Measurements from ENCODE around the gene NDUFAF2. TPM values are rescaled to one million over a fixed set of nuclear protein-coding genes. Genes with fewer than 3 reads are reported as not detected.

Gene NDUFAF2
- total and polyA plus RNA-seq, 2 experiments from 2014 or later: 31.6 to 155 TPM

DNA sequence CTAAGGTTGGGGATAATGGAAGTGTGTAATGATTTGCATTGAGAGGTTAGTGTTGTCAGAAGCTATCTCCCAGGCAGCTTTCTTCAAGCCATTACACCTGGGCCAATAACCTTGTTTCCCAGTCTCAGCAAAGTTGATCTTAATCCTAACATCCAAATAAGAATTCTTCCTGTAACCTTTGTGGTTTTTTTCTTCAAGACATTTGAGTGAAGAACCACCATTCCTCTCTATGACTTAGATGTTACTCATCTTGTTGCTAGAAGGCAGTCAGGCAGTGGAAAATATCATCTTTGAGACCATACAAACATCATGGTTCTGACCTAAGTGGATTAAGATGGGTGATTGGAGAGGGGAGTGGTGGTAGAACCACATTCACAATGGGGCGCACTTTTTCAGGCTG lies 103.5 kb downstream of the NDUFAF2 start:
- no peaks in the 10 kb centered on the region for H3K27me3 ChIP-seq (ENCODE audit: insufficient read depth)
- 0 out of 2 replicates have a peak, but pooled peaks cover 3% of the 10 kb centered on the region for H4K20me1 ChIP-seq (replicated peaks; ENCODE audit: insufficient read depth)
- peaks cover 2% of the 10 kb centered on the region for H3K27me3 Mint-ChIP-seq (ENCODE audit: insufficient read depth, low read depth, poor library complexity)
- H3K4me3 Mint-ChIP-seq: no peak overlapping the region
- peaks cover 4% of the 10 kb centered on the region; the same call in 1 of the 3 replicates for H3K9me3 Mint-ChIP-seq
- peaks cover 23% of the 10 kb centered on the region for H3K4me1 Mint-ChIP-seq
- H3K4me1 ChIP-seq (ENCODE audit: insufficient read depth): peaks cover 20% of the 10 kb centered on the region
- no peak overlapping the region for H3K27ac Mint-ChIP-seq
- no peak overlapping the region for H3K4me2 ChIP-seq
- H3K36me3 ChIP-seq (ENCODE audit: insufficient read depth): no peaks in the 10 kb centered on the region
- no peak overlapping the region for H3K4me3 ChIP-seq
- DNase-seq (ENCODE audit: low spot score): no peak
- peaks cover 7% of the 10 kb centered on the region; the same call in 1 of the 2 replicates for H3K79me2 ChIP-seq (replicated peaks; ENCODE audit: insufficient read depth)
- H3F3A ChIP-seq (replicated peaks; ENCODE audit: low read depth): no peaks in the 10 kb centered on the region
- TF ChIP-seq EZH2 (IDR thresholded peaks at IDR 0.05; ENCODE audit: low read depth, unreplicated experiment) (no peak), STAT1 (IDR thresholded peaks at IDR 0.05; ENCODE audit: unreplicated experiment) (no peak), NANOG (IDR thresholded peaks at IDR 0.05; ENCODE audit: borderline replicate concordance) (no peak), JUNB (IDR thresholded peaks at IDR 0.05; ENCODE audit: unreplicated experiment) (no peak), ETS1 (IDR thresholded peaks at IDR 0.05) (no peak), ZNF462 (CRISPR knock-in tag; IDR thresholded peaks at IDR 0.05) (no peak), POLR2AphosphoS5 (IDR thresholded peaks at IDR 0.05; ENCODE audit: low read depth) (no peak), ZNF331 (CRISPR knock-in tag; IDR thresholded peaks at IDR 0.05; ENCODE audit: low read depth) (no peak), CREB1 (CRISPR knock-in tag; IDR thresholded peaks at IDR 0.05; ENCODE audit: low read depth) (no peak), ZNF114 (CRISPR knock-in tag; IDR thresholded peaks at IDR 0.05) (no peak), EZH2phosphoT487 (IDR thresholded peaks at IDR 0.05; ENCODE audit: unreplicated experiment) (no peak)
- TF ChIP-seq, protein P1, sequence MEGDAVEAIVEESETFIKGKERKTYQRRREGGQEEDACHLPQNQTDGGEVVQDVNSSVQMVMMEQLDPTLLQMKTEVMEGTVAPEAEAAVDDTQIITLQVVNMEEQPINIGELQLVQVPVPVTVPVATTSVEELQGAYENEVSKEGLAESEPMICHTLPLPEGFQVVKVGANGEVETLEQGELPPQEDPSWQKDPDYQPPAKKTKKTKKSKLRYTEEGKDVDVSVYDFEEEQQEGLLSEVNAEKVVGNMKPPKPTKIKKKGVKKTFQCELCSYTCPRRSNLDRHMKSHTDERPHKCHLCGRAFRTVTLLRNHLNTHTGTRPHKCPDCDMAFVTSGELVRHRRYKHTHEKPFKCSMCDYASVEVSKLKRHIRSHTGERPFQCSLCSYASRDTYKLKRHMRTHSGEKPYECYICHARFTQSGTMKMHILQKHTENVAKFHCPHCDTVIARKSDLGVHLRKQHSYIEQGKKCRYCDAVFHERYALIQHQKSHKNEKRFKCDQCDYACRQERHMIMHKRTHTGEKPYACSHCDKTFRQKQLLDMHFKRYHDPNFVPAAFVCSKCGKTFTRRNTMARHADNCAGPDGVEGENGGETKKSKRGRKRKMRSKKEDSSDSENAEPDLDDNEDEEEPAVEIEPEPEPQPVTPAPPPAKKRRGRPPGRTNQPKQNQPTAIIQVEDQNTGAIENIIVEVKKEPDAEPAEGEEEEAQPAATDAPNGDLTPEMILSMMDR (conservative IDR thresholded peaks at IDR 0.05; ENCODE audit: low read depth in 2 of 2): no peak
- TF ChIP-seq, protein P2, sequence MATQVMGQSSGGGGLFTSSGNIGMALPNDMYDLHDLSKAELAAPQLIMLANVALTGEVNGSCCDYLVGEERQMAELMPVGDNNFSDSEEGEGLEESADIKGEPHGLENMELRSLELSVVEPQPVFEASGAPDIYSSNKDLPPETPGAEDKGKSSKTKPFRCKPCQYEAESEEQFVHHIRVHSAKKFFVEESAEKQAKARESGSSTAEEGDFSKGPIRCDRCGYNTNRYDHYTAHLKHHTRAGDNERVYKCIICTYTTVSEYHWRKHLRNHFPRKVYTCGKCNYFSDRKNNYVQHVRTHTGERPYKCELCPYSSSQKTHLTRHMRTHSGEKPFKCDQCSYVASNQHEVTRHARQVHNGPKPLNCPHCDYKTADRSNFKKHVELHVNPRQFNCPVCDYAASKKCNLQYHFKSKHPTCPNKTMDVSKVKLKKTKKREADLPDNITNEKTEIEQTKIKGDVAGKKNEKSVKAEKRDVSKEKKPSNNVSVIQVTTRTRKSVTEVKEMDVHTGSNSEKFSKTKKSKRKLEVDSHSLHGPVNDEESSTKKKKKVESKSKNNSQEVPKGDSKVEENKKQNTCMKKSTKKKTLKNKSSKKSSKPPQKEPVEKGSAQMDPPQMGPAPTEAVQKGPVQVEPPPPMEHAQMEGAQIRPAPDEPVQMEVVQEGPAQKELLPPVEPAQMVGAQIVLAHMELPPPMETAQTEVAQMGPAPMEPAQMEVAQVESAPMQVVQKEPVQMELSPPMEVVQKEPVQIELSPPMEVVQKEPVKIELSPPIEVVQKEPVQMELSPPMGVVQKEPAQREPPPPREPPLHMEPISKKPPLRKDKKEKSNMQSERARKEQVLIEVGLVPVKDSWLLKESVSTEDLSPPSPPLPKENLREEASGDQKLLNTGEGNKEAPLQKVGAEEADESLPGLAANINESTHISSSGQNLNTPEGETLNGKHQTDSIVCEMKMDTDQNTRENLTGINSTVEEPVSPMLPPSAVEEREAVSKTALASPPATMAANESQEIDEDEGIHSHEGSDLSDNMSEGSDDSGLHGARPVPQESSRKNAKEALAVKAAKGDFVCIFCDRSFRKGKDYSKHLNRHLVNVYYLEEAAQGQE (IDR thresholded peaks at IDR 0.05; ENCODE audit: unreplicated experiment): no peak
- peaks cover 6% of the 10 kb centered on the region; the same call in 1 of the 3 replicates for H3K36me3 Mint-ChIP-seq (ENCODE audit: low read depth)
- H3K9me2 ChIP-seq (ENCODE audit: insufficient read depth): no peaks in the 10 kb centered on the region
- no peak for ATAC-seq
- no peak overlapping the region for H2AFZ ChIP-seq
- no peak overlapping the region for H3K27ac ChIP-seq (ENCODE audit: low read depth)

Data from GM23338 (cell line).